NCI-H1105 treated with DMSO at 0.1 percent for 48 hours (cell line): ENCODE results near the gene PPP1R10.

Experiments
- DNase-seq: peaks from one replicate; lab custom pipeline; 2025; lab: John Stamatoyannopoulos, UW

The PPP1R10 gene

DNA sequence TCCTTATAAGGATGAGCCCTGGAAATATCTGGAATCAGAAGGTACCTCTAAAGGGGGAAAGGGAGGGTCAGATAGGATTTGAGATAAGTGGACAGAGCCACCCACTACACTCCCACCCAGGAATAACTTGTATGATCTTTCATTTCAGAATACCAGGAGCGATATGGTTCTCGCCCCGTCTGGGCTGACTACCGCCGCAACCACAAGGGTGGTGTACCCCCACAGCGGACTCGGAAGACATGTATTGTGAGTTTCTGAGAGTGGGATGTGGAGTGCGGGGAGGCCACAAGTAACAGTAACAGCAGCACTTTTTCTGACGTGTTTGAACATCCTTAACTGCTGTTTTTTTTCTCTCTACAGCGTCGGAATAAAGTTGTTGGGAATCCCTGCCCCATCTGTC, 2.5 kb upstream of the PPP1R10 start:
- no peak for DNase-seq

DNA sequence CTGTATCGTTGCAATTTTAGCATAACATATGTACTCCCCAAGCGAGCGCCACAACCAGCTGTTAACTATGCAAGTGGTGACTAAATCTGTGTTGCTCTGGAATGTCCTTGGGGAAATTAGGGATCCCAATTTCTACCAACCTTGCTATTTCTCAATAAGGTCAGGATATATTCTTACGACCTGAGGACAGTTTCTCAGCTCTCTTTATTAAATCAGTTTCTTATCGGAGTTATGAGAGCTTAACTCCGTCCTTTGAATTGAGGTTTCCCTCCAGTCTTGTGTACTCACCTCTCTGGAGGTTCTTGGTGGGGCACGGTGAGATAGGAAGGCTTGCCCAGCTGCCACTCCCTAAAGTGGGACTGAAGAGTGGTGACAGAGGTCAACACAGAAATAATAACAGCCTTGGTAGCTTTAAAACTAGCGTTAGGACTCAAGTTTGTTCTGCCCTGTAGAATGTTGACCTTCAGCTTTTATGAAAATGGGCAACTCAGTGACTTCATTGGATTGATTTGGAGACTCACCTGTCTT, 1.3 kb upstream of the PPP1R10 start:
- no peak for DNase-seq

DNA sequence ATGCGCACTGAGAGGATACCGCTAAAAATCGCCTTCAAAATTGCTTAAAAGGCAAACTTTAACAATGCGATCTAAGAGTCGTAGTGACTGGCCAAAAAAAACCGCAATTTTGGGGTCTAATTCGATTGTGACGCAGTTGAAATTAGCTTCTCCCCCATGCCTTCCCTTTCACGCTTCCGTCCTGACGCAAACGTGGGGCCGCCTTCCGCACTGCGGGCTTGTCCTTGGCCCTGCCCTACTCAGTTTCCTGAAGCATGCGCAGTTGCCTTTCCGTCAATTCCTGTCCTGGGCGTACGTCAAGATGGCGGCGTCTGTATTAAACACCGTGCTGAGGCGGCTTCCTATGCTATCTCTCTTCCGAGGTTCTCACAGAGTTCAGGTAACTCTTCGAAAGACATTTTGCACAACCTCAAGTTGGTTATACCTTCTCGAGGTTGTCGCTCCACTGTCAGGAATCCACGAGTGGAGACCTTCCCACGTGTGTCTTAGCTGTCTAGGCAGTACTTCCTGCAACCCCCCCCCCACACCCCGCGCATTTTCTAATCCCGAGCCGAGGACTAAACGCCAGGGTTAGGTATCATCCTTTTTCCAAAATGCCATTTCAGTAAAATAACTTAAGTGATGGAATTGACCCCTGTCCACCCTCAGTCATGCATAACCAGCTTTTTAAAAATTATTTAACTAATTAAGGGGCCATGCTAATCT, 674 bp upstream of the PPP1R10 start, which contains the start of gene MRPS18B:
Gene MRPS18B (plus strand): TSS at position 276 of the 705 bp plus-strand sequence. CDS start 26 bp downstream, at position 302.
- peak; percentile 98 for DNase-seq

DNA sequence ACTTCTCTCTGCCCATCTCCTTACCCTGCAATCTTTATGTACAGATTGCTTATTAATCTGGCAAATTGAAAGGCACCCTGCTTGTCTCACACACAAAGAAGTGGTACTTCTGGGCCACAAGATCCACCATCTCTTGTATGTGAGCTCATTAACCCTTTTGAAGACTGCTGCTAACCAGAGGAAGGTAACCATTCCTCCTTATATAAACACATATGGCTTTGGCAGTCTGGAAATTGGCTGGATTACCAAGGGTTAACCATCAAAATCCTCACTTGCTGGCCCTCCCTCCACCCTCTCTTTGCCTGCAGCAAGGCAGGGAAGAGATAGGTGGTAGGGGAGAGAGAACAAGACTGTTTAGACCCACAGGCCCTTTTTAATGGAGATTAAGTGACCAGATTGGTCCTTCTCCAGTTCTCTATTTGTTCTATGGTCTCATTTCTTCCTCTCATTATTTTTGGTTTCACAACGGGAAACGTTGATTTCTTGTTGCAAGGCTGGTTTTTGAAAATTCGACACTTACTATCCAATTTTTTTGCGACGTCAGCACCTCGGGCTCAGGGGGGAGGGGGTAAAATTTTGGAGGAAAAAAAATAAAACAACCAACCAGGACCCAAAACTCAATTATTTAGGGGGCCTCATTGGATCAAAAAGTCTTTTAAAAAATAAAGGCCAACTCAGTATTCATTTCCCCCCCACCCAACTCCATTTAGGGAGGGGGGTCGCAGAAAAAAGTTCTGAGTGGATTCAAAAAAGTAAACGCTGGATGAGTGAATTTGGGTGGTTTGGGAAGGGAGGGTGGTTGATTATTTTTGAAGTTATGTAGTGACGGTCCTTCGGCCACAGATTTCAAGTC, 859 bp downstream of the PPP1R10 start:
- DNase-seq: peak; percentile 73

DNA sequence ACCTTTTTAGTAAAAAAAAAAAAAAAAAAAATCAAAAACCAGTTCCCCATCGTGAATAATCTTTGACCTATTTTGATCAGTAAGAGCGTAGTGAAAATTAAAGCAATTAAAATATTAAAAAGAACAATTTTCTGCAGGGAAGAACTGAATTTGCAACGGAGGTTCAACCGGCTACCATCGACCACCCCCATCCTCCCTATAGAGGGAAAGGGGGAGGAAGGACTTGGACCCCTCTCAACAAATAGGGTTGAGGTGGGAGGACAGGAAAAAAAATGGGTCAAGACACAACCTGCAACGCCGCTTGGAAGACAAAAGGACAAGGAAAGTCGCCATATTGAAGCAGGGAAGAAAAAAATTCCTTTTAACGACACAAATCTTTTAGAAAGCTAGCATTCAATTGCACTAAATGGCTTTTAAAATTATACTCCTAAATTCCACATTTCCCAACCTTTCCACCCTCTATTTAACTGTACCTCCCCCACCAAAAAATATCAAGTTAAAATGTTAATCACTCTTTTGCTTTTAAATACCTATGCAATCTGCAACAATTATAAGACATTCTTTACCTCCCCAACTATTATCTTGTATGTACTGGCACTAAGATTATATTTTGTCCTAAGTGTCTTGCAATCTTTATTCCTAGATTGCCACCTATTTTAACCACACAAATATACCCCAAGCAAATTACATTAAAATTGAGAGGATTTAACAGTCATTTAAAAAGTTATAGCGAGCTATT, 1.7 kb downstream of the PPP1R10 start:
- DNase-seq: peak; percentile 91

DNA sequence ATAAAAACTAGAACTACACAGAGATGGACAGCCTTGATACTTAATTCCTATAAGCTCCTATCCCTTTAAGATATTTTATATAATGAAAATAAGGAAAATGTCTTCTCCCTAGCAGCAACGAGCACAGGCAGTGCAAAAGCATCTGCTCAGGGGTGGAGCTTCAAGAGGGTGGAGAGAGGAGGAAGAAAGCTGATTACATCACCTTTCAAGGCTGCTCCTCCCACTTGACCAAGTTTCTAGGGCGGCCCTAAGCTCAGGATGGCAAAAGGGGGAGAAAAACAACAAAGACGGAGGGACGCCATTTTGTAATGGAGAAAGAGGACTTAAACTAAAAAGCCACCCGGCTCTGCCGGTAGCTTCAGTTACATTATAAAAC, 2.2 kb downstream of the PPP1R10 start:
- DNase-seq: peak; percentile 98

DNA sequence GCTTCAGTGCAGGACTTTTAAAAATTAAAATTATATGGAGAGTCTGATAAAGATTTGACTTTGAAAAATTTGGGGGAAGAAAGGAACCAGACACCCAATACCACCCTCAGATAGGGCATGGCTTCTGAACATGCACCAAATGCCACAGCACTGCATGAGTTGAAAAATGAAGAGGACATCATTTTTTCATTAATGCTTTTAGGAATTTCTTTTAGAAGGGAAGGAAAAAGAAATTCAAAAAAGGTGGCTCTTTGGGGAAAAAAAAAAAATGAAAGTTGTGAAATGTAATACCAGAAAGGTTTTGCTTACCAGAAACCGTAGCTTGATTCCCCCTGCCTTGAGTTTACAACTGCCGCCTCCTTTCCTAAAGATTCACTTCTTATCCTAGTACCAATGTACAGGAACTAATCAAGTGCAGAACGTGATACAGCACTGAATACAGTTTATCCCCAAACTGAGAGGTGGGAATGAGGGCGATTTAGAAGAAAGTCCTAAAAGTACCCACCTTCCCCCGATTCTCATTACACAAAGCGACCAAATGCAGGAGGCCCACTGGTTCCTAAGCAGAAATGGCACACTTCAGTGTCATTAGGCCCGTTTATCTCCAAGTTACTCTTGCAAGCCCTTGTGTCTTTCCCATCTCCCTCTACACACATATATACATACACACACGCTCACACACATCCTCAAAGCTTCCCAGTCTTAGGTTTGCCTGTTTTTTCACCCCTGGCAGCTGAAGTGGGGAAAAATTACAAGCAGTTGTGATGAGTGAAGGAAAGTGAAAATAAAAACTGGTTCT, 2.8 kb downstream of the PPP1R10 start:
- DNase-seq: no peak

DNA sequence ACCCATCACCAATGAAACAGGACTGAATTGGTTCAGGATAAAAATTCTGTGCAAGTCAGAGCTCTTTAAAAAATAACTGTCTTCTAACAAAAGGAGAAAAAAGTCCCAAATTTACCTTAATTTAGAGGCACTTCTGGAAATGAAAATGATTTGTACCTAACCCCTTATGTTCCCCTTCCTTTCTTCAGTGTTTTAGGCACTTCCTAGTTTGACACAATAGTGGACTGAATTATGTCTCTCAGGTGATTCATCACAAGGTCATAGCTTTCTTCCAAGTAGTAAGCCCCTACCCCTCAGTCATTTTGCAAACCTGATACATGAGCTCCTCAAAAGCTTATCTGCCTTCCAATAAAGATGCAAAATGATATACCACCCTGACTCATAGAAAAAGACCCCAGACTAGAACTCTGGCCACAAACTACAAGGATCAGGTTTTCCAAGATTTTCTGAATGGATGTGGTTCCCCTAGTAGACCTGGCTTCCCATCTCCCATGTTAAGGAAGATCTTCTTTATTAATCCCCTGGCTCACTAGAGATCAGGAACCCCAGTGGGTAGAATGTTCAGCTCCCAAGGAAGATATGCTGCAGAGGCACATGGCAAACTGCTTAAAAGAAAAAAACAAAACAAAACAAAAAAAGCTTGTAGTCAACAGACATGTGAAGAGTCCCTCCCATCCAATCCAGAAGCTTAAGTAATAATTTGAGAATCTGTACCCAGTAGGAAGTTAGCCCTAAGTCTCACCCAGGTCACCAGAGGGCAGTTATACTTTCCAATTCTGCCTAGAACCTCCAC, 3.6 kb downstream of the PPP1R10 start:
- DNase-seq: no peak

DNA sequence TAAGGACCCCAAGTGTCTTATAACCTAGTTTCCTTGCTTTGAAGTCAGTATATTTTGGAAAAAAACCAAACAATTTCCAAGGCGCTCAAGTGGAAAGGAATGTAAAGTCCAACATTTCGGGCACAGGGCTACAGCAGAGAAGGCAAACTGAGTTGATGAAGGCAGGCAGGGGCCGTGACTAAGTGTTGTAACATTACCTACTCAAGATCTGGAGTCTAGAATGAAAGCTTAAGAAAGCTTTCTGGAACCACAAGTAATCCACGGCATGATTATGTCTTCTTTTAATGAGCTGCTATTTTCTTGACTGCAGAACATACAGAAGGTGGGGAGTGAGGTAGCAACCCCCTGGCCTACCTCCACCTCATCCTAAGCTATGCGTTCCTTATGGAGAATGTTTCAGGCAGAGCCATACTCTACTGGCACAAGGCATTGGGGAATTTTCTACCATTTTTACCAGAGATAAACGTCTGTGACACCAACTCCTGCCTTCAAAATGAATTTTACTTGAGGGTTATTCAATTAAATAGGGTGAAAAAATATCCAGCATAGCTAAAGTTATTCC, 4.3 kb downstream of the PPP1R10 start:
- DNase-seq: no peak

DNA sequence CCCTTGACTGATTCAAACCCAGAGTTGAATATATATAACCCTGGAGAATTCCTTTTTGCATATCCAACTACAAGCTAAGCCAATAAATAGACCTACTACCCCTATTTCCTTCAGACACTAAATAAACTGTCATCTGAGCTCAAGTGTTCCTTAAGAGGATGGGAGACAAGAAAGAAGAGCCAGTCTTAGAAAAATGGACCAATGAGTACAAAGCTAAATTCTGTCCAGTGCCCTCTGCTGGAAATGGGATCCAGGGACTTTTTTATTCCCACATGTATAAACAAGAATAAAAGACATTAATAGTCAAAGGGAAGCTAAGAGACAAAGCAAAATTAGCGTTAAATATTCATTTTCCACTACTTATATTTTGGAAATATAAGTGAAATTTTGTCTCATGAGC, 4.8 kb downstream of the PPP1R10 start:
- DNase-seq: peak; percentile 13

DNA sequence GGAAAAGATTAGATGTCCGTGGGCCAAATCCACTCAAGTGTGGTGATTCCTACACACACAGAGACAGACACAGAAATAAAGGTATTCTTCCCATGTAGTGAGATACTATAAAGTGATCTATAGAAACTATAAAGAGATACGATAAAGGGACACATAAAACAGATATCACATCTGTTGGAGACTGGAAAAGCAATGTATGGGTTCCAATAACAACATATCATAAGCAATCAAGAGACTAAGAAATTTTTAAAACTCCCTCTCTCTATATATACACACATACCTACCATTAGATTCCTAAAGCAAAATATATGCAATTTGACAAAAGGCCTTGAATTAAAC, 5.2 kb downstream of the PPP1R10 start:
- no peak for DNase-seq

DNA sequence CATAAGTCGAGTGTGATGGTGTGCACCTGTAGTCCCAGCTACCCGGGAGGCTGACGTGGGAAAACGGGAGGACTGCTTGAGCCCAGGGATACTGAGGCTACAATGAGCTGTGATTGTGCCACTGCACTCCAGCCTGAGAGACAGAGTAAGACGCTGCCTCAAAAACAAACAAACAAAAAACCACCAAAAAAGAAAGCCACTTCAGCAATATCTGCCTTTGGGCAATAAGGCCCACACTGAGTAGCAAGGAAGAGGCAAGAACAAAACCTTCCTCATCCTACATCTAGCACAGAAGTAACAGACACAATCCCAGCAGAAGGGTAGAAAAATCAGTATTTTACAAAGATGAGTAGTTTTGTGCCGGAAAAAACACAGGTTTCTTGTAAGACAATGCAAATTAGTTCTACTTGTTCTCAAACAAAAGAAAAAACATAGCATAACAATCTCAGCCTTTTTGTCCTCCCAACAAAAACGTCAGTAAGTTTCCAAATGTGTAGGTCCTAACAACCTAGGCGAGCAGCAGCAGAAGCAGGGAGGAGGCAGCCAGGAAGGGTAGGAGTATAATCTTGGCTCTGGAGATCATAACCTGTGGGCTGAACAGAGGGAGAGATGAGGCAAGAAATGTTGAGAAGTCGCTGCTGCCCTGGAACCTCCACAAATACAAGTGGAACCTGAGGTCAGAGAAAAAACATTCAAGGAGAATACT, 5.7 kb downstream of the PPP1R10 start:
- DNase-seq: no peak

DNA sequence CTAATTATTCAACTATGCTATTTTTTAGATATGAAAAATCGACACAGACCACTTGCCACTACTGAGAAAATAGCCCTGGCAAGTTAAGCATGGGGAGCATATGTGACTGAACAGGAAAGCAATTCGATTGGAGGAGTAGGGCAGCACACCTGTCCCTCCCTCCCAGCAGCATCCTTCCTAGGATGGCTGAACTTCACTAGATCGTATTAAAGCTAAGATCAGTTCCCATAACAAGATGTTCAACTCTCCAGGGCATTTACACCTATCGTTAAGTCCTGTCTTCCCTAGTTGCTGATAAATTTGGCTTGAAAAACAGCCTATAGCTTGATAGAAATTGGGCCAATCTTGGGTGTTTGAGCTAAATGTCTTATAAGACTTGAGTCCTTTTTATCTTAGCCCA, 7.0 kb downstream of the PPP1R10 start:
- DNase-seq: no peak

DNA sequence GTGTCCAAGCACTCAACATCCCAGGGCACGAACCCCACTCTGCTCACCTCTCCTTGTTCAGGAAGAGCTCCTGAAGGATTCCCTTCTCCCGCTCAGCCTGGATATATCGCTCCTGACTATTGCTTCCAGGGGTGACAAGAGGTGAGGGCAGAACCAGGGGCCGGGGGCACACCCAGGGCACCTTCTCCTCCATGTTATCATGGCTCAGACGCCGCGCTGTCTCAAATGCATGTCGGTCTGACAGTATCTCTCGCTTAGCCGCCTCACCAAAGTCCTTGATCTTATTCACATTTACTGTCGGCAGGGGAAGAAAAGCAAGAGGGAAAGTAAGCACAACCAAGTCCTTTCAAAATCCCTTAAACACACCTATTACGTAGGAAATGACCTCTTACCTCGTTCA, 13.1 kb downstream of the PPP1R10 start:
- no peak for DNase-seq

DNA sequence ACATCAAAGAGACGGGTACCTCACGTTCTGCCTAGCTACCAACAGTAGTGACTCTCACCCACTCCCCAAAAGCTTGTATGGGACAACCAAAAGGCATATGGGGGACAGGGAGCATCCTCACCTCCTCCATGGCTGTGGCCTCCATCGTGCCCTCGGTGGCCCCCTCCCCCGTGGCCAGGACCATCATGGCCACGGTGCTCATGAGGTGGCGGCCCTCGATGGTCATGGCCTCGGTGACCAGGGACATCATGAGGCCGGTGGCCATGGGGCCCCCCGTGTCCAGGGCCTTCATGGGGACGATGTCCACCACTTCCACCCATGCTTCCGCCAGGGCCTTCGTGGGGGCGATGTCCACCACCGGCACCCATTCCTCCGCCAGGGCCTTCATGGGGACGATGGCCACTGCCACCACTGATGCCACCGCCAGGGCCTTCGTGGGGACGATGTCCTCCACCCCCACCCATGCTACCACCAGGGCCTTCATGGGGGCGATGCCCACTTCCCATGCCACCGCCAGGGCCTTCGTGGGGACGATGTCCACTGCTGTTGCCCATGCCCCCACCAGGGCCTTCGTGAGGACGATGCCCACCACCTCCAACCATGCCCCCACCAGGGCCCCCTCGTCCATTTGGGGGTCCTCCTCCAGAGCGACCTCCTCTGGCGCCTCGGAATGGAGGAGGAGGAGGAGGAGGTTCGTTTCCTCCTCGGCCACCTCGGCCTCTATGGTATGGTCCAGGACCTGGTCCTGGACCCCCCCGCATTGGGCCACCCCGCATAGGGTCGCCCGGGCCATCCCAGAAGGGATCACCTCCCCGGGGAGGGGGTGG, 15.0 kb downstream of the PPP1R10 start:
- no peak for DNase-seq

DNA sequence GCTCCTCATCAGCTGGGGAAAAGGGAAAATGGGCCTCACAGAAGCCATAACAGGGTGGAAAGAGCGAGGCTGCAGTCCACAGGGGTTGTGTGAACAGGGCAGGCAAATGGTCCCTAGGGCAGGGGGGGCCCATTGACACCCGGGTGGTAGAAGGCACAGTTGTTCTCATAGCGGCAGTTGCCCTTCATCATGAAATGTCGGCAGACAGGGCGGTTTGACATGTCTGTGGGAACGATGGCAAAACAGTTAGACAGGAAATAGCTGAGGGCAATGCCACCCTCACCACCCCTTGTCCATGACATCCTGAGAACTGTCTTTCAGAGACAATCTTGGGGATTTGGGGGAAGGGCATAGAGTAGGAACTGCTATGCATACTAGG, 15.6 kb downstream of the PPP1R10 start:
- DNase-seq: no peak

DNA sequence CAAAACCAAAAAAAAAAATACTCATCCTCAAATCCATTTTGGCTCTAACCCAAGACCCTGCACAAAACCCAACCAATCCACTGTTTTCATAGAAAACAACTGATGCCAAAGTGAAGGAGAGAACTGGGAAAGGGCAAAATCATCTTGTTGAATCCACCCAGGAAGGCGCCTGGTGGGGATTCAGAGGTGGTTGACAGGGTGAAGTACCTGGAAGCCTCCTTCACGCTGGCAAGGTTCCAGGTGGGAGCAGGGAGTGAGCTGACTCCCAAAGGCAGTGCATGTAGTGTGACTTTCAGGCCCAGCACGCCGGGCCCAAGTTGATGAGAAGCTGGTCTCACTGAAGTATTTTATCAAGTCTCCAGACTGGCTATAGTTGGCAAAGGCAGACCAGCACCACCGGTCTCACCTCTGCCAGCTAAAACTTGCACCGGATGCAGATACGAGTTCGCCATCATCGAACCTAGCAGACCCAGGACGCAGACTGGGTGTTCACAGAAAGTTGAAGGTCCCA, 16.5 kb downstream of the PPP1R10 start:
- DNase-seq: peak; percentile 33

DNA sequence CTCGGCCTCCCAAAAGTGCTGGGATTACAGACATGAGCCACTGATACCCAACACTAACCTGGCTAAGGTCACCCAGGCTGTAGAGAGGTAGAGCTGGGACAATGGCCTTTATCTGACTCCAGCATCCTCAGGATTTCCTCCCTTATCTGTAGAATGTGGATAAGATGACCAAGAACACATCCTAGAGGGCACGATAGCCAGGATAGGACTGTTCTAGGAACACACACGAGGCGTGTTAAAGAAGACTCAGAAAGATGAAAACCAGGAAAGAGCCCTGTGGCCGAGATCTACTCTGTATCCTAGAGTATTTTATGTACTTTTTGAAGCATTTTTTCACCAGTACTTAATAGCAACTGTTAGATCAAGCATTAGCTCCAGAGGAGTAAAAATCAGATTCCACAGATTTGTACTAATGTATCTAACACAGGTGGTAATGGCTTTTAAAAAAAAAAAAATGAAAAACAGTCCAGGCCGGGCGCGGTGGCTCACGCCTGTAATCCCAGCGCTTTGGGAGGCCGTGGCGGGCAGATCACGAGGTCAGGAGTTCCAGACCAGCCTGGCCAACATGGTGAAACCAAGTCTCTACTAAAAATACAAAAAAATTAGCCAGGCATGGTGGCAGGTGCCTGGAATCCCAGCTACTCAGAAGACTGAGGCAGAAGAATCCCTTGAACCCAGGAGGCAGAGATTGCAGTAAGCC, 17.3 kb downstream of the PPP1R10 start:
- DNase-seq: no peak
